GM11168 (cell line): ENCODE measurements around the gene ATP2B3.

ENCODE experiments used
- in situ Hi-C: fragments of 300-500 bp; cut with MboI; formaldehyde crosslinking; loops from one replicate; pipeline ENCODE4 v1.12.0; 2022; ENCODE audit warnings: low sequenced_read_pairs; ENCODE audit not compliant: unreplicated experiment

Gene ATP2B3

DNA sequence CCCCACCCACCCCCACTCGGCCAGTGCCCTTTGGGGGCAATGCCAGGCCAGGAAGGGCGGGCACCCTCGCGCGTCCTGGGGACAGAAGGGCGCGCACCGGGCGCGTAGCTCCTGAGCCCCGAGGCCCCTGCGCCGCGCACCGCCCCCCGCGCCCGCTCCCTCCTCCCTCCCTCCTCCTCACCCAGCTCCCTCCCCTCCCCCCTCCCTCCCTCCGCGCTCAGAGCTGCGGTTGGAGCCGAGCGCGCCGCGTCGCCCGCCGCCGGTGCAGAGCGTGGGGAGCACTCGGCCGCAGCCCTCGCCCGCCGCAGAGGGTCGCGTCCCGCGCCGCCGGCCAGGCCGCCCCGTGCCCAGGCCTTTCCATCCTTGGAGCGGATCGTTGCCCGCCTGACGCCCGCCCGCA, at the start of gene ATP2B3:
TSS of gene ATP2B3 (plus strand) at position 220 of the 400 bp plus-strand sequence. CDS start 18,606 bp downstream, outside the sequence.
- in situ Hi-C loops: no loop called here

GRCh38 chrX:153468008-153468580, 49.3 kb upstream of the ATP2B3 start:
- in situ Hi-C loops: no loop called here

GRCh38 chrX:153469811-153470410, 47.5 kb upstream of the ATP2B3 start:
- in situ Hi-C loops: no loop called here

- in situ Hi-C loops: no loop called here
Measured at GRCh38 chrX:153470411-153471363, 46.8 kb upstream of the ATP2B3 start, which contains the start of gene HAUS7. TSS of gene HAUS7 (minus strand) at chrX:153470576. CDS start at chrX:153470557, 19 bp downstream.

GRCh38 chrX:153471663-153472280, 45.7 kb upstream of the ATP2B3 start:
- in situ Hi-C loops: no loop called here

DNA sequence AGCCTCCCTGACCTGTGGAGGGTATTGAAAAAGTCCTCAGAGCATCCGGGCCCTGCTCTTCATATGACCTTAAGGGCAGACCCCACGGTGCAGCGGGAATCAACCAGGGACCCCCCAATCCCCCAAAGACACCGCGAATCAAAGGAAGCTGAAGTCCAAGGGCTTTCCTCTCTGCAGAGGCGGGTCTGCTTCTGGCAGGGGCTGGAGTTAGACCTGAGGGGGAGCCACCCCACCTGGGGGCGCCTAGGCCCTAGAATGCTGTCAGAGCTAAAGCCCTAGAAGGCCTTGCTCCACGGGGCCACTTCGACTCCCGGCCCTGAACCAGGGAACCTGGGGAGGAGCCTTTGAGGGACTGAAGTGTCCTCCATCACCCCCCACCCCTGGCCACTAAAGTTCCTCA, 44.3 kb upstream of the ATP2B3 start:
- in situ Hi-C loops: no loop called here

DNA sequence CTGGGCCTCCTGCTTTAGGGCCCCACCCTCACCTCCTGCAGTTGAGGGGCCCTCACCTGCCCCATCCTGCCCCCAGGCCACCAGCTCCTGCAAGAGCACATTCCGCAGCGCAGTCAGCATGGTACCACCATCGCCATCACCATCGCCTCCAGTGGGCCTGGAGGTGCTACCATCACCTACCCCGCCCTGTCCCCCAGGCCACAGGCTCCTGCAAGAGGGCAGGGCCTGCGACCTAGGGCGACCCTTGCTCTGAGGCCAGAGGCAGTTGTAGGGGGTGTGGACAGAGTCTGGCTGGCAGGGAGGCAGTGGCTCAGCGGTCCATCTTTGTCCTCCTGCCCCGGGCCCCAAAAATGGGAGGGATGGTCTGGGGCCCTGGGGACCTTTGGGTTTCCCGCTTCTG, 43.2 kb upstream of the ATP2B3 start:
- in situ Hi-C loops: no loop called here

DNA sequence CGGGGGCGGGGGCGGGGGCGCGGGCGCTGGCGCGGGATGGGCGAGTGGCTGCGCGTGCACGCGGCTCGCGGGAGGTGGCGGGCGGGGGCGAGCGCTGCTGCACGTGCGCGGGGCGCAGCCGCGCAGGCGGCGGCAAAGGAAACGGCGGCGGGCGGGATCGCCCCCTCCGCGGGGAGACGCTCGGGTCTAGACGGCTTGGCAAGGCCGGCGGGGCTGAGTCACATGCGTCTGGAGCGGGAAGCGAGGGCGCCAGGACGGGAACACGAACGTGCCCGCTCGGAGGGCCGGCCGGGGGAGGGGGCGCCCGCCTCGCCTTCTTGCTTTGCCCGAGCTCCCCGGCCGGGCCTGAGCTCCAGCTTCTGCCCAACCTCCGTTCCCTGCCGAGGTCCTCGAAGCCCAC, 42.7 kb upstream of the ATP2B3 start:
- in situ Hi-C loops: no loop called here

- in situ Hi-C loops: no loop called here
Measured at GRCh38 chrX:153475271-153475670, 42.2 kb upstream of the ATP2B3 start.

DNA sequence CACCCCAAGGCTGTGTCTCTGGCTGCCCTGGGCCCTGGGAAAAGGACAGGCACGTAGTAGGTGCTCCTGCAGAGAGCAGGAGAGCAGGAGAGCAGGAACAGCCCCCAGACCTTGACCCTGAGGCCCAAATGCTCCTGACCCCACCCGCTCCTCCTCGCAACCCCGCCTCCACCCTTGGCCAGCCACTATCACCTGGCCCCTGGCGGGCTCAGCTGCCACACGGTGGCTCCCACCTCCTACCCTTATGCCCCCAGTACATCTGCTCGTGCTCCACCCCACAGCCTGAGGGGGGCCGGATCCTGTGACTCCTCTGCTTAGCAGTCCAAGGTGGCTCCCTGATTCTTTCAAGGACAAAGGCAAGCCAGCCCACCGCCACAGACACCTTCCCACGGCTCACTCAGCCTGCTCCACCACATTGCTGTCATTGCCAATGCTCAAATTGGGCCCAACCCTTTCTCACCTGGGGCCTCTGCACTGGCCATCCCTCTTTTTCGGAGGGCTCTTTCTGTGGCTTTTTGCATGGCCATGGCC, 41.6 kb upstream of the ATP2B3 start:
- in situ Hi-C loops: no loop called here

- in situ Hi-C loops: no loop called here
Measured at GRCh38 chrX:153476666-153477363, 40.6 kb upstream of the ATP2B3 start.

- in situ Hi-C loops: no loop called here
Measured at GRCh38 chrX:153477364-153477857, 40.0 kb upstream of the ATP2B3 start.

DNA sequence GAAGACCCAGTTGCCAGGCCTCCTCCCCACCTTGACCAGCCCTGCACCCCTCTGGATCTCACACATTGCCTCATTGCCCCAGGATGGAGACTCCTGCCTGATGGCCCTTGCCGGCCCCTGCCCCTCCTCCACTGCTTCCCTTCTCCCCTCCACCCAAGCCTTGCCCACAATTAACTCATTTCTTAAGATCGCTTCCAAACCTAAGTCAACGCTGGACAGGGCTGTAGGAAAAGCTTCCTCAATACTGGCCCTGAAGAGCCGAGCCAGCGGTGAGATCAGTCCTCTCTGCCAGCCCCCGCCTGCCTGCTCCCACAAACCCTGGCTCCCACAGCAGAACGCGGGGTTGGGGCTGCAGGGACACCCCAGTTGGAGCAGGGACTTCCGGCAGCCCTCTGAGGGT, 39.5 kb upstream of the ATP2B3 start:
- in situ Hi-C loops: no loop called here

DNA sequence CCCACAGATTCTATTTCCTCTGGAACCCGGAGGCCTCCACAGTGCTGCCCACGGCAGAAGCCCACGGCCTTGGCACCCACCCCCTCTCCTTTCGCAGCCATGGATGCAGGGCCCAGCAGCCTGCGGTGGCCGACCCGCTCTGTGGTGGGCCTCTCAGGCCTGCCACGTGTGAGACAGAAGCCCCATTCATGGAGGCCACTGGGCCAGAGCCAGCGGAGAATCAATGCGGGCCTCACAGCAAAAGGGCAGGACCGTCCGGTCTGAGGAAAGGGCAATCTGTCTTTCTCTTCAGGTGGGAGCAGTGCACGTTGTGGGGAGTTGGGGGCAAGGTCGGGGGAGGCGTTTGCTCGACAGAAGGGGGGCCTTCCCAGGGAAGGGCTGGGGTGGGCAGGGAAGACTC, 38.7 kb upstream of the ATP2B3 start:
- in situ Hi-C loops: no loop called here

DNA sequence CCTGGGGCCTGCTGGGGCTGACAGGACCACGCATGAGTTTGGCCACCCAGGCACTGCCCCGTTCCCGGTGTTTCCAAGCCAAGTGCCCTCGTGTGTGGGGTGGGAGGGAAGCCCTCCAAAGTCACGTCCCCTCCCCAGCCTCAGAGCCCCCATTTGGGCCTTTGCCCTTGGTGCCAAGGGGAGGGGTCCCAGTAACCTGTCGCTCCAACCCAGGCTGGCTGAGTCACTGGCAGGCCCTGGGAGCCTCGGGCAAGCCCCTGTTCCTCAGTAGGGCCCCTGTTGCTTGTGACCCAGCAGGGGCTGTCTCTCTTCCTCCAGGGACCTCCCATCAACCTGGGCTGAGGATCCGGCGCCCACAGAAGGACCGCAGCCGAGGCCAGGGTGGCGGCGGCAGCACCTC, 36.4 kb upstream of the ATP2B3 start:
- in situ Hi-C loops: no loop called here

DNA sequence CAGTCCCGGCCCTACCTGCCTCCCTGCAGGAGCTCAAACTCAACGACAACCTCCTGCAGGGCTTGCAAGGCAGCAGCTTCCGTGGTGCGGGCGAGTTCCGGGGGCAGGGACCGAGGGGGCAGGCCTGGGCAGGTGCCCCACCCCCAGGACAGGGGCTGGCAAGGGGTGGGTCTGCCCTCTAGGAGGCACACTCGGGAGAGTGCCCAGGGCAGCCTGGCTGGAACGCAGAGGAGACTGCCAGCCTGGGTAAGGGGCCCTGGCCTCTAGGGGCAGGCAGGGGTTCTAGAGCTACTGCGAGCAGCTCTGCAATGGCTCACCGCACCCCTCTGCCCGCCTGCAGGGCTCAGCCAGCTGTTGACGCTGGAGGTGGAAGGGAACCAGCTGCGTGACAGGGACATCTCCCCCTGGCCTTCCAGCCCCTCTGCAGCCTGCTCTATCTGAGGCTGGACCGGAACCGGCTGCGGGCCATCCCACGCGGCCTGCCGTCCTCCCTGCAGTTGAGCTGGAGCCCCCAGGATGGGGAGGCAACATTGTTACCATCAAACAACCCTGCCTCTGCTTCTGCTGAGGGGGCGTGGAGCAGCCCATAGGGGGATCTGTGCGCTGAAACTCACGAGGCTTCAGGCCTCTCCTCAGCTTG, 34.9 kb upstream of the ATP2B3 start:
- in situ Hi-C loops: no loop called here

GRCh38 chrX:153485396-153486080, 31.9 kb upstream of the ATP2B3 start:
- in situ Hi-C loops: no loop called here

DNA sequence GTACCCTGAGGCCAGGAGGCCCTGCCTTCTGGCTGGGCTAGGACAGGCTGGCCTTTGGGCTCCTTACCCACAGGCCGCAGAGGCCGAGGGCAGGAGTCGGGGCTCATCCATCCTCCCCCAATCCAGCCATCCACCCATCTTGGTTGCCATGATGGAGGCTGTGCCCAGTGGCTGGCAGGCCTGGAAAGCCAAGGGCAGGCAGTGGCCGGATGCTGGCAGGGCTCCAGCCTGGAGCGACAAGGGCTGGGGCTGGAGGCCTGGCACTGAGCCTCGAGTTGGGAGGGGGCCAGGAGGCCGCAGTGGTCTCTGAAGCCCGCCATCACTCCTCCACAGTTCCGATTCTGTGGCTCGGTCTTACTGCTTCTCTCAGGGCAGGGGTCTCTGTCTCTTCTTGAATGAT, 31.3 kb upstream of the ATP2B3 start:
- in situ Hi-C loops: no loop called here
